Measurements from ENCODE around the gene SLC6A1. TPM values are rescaled to one million over a fixed set of nuclear protein-coding genes. Genes with fewer than 3 reads are reported as not detected.

Gene SLC6A1
- total RNA-seq, 1 donor from 2014 or later = 2.0 TPM

GRCh38 chr3:10961921-10962320 lies 30.6 kb upstream of the SLC6A1 start:
- peaks cover 1% of the 10 kb centered on the region for H3K4me1 Mint-ChIP-seq (ENCODE audit: low read depth)
- H3K27me3 Mint-ChIP-seq (ENCODE audit: low read depth) = peaks cover 53% of the 10 kb centered on the region
- no peaks in the 10 kb centered on the region for H3K9me3 Mint-ChIP-seq (ENCODE audit: low read depth)
- H3K27ac Mint-ChIP-seq (ENCODE audit: unreplicated experiment) = no peak overlapping the region
- no peak for TF ChIP-seq CTCF (IDR thresholded peaks at IDR 0.05)
- DNase-seq (ENCODE audit: low spot score) = no peak
- H3K36me3 Mint-ChIP-seq (ENCODE audit: low read depth) = no peaks in the 10 kb centered on the region
- H3K4me3 Mint-ChIP-seq (ENCODE audit: unreplicated experiment) = no peak overlapping the region

DNA sequence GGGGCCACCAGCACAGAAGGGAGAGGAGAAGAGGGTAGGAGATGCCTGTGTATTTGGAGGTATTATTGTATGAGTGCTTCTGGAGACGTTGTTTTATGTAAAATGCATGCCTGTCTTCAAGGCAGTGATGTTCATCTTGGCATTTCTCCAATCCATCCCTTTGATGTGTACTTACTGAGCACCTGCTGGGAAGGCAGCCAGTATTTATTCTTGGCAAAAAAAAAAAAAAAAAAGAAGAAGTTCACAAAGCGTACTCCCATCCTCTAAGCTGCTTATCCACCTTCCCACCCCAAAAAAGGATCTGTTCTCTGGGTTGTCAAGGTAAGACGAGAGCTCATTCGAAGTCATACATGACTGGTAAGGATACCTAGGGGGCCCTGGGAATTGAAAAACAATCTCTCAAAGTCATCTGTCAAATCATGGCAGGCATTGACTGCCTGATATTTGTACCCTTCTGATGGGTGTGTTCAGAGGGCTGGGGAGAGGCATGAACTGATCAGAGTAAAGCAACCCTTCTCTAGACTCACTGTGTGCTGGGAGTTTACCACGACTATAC lies 30.0 kb upstream of the SLC6A1 start:
- no peak for TF ChIP-seq CTCF (IDR thresholded peaks at IDR 0.05)
- H3K4me1 Mint-ChIP-seq (ENCODE audit: low read depth) = no peaks in the 10 kb centered on the region
- no peaks in the 10 kb centered on the region for H3K36me3 Mint-ChIP-seq (ENCODE audit: low read depth)
- no peaks in the 10 kb centered on the region for H3K9me3 Mint-ChIP-seq (ENCODE audit: low read depth)
- H3K4me3 Mint-ChIP-seq (ENCODE audit: unreplicated experiment) = no peak overlapping the region
- no peak for DNase-seq (ENCODE audit: low spot score)
- no peak overlapping the region for H3K27ac Mint-ChIP-seq (ENCODE audit: unreplicated experiment)
- peaks cover 59% of the 10 kb centered on the region for H3K27me3 Mint-ChIP-seq (ENCODE audit: low read depth)

DNA sequence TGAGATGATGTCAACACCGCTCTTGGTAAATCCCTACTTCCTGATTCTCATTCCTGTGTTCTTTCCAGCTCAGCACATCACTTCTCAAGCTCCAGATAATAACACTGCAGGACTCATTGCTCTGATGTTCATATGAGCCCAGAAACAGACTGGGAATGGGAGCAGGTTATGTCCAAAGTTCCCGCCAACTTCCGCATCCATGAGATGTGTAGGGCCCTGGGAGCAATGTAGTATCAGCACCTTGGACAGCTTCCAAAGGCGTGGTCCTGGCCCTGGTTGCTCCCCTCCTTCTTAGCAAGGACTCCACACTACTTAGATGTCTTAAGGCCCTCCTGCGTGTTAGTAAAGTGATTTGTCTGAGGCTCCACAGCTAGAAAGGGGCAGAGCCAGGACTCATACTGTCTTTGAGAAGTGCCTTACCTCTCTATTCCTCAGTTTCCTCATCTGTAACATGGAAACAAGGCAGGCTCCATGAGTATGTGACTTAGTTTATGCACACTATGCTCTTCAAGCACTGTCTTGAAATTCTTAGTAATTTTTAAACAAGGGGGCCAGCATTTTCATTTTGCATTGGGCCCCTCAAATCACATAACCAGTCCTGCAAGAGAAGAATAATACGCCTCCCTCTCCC lies 27.9 kb upstream of the SLC6A1 start:
- DNase-seq (ENCODE audit: low spot score) = no peak
- H3K36me3 Mint-ChIP-seq (ENCODE audit: low read depth) = no peaks in the 10 kb centered on the region
- H3K27ac Mint-ChIP-seq (ENCODE audit: unreplicated experiment) = no peak overlapping the region
- H3K4me3 Mint-ChIP-seq (ENCODE audit: unreplicated experiment) = no peak overlapping the region
- peaks cover 71% of the 10 kb centered on the region for H3K27me3 Mint-ChIP-seq (ENCODE audit: low read depth)
- H3K4me1 Mint-ChIP-seq (ENCODE audit: low read depth) = peaks cover 9% of the 10 kb centered on the region
- no peak for TF ChIP-seq CTCF (IDR thresholded peaks at IDR 0.05)
- H3K9me3 Mint-ChIP-seq (ENCODE audit: low read depth) = no peaks in the 10 kb centered on the region

GRCh38 chr3:10968401-10968800 lies 24.1 kb upstream of the SLC6A1 start:
- Mint-ChIP-seq H3K9me3 (ENCODE audit: low read depth) (no peaks in the 10 kb centered on the region), H3K4me1 (ENCODE audit: low read depth) (peaks cover 14% of the 10 kb centered on the region), H3K36me3 (ENCODE audit: low read depth) (no peaks in the 10 kb centered on the region), H3K27me3 (ENCODE audit: low read depth) (peaks cover 84% of the 10 kb centered on the region), H3K4me3 (ENCODE audit: unreplicated experiment) (no peak overlapping the region), H3K27ac (ENCODE audit: unreplicated experiment) (no peak overlapping the region)
- TF ChIP-seq CTCF (IDR thresholded peaks at IDR 0.05) = no peak
- no peak for DNase-seq (ENCODE audit: low spot score)

DNA sequence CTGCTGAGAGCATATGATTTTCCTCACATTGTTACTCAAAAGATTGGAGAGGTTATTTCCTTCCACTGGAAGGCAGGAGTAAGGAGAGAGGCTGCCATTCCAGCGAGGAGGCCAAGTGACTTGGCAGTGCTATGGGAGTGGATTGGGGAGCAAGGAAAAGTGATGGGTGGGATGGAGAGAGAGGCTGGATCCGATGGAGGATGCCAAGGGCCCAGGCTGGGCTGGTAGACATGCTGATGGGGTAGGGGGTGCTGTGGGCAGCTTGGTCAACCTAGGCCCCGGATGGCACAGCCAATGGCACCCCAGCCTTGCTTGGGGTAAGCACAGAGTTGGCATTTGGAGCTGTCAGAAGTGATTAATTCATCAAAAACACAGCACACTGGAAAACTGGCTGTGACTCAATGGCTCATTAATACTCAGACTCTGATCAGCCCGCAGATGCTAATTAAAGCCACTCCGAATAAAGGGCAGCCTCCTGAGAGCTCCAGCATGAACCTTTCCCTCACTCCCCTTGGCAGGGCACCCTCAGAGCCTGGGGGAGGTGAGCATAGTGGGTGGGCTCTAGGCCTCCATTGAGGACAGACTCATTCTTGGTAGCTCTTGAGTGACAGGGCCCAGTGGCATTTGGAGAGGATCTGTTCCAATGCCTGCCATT lies 22.1 kb upstream of the SLC6A1 start:
- Mint-ChIP-seq H3K4me3 (ENCODE audit: unreplicated experiment) (no peak overlapping the region), H3K9me3 (ENCODE audit: low read depth) (no peaks in the 10 kb centered on the region), H3K36me3 (ENCODE audit: low read depth) (no peaks in the 10 kb centered on the region), H3K27ac (ENCODE audit: unreplicated experiment) (no peak overlapping the region), H3K4me1 (ENCODE audit: low read depth) (peaks cover 14% of the 10 kb centered on the region), H3K27me3 (ENCODE audit: low read depth) (peaks cover 78% of the 10 kb centered on the region)
- no peak for DNase-seq (ENCODE audit: low spot score)
- TF ChIP-seq CTCF (IDR thresholded peaks at IDR 0.05) = no peak

Data from chondrocyte (in vitro differentiated cells).